ENCODE data around the gene CCDC88A.

DNA sequence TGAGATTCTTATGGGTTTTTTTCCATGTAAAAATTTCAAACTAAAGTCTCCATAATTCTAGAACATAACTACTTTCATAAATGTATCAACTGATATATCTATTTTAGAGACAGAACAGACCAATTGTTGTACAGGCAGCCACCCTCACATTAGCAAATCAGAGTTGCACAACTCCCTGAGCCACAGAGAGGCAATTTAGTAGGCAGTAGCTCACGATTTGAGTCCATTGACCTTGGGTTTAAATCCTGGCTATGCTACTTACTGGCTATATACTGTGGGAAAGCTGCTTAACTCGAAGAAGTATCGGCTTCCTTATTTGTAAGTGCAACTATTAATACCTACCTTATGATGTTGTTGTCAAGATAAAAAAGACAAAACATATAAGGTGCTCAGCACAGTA lies 166.8 kb downstream of the CCDC88A start:
- TF ChIP-seq, protein P1, sequence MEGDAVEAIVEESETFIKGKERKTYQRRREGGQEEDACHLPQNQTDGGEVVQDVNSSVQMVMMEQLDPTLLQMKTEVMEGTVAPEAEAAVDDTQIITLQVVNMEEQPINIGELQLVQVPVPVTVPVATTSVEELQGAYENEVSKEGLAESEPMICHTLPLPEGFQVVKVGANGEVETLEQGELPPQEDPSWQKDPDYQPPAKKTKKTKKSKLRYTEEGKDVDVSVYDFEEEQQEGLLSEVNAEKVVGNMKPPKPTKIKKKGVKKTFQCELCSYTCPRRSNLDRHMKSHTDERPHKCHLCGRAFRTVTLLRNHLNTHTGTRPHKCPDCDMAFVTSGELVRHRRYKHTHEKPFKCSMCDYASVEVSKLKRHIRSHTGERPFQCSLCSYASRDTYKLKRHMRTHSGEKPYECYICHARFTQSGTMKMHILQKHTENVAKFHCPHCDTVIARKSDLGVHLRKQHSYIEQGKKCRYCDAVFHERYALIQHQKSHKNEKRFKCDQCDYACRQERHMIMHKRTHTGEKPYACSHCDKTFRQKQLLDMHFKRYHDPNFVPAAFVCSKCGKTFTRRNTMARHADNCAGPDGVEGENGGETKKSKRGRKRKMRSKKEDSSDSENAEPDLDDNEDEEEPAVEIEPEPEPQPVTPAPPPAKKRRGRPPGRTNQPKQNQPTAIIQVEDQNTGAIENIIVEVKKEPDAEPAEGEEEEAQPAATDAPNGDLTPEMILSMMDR (conservative IDR thresholded peaks at IDR 0.05; ENCODE audit: low read depth in 2 of 2), result no peak
- no peak for TF ChIP-seq EZH2phosphoT487 (IDR thresholded peaks at IDR 0.05; ENCODE audit: unreplicated experiment)
- TF ChIP-seq EZH2 (IDR thresholded peaks at IDR 0.05; ENCODE audit: low read depth, unreplicated experiment), result no peak
- no peak for TF ChIP-seq JUNB (IDR thresholded peaks at IDR 0.05; ENCODE audit: unreplicated experiment)
- no peak for TF ChIP-seq POLR2AphosphoS5 (IDR thresholded peaks at IDR 0.05; ENCODE audit: low read depth)
- TF ChIP-seq, protein P2, sequence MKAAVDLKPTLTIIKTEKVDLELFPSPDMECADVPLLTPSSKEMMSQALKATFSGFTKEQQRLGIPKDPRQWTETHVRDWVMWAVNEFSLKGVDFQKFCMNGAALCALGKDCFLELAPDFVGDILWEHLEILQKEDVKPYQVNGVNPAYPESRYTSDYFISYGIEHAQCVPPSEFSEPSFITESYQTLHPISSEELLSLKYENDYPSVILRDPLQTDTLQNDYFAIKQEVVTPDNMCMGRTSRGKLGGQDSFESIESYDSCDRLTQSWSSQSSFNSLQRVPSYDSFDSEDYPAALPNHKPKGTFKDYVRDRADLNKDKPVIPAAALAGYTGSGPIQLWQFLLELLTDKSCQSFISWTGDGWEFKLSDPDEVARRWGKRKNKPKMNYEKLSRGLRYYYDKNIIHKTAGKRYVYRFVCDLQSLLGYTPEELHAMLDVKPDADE (IDR thresholded peaks at IDR 0.05), result no peak
- TF ChIP-seq STAT1 (IDR thresholded peaks at IDR 0.05; ENCODE audit: unreplicated experiment), result no peak
- TF ChIP-seq, protein P3, sequence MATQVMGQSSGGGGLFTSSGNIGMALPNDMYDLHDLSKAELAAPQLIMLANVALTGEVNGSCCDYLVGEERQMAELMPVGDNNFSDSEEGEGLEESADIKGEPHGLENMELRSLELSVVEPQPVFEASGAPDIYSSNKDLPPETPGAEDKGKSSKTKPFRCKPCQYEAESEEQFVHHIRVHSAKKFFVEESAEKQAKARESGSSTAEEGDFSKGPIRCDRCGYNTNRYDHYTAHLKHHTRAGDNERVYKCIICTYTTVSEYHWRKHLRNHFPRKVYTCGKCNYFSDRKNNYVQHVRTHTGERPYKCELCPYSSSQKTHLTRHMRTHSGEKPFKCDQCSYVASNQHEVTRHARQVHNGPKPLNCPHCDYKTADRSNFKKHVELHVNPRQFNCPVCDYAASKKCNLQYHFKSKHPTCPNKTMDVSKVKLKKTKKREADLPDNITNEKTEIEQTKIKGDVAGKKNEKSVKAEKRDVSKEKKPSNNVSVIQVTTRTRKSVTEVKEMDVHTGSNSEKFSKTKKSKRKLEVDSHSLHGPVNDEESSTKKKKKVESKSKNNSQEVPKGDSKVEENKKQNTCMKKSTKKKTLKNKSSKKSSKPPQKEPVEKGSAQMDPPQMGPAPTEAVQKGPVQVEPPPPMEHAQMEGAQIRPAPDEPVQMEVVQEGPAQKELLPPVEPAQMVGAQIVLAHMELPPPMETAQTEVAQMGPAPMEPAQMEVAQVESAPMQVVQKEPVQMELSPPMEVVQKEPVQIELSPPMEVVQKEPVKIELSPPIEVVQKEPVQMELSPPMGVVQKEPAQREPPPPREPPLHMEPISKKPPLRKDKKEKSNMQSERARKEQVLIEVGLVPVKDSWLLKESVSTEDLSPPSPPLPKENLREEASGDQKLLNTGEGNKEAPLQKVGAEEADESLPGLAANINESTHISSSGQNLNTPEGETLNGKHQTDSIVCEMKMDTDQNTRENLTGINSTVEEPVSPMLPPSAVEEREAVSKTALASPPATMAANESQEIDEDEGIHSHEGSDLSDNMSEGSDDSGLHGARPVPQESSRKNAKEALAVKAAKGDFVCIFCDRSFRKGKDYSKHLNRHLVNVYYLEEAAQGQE (IDR thresholded peaks at IDR 0.05; ENCODE audit: unreplicated experiment), result no peak
